DMS114 treated with DMSO at 0.1 percent for 48 hours (cell line): ENCODE results near the gene RYR1.
"Not testable (repeated sequence)": the region's sequence is repeated elsewhere in the genome, so short reads cannot be mapped to it uniquely, and the experiment has no call there.

Source experiments
- DNase-seq: peaks from one replicate; lab custom pipeline; 2025; ENCODE audit not compliant: unreplicated experiment; lab: John Stamatoyannopoulos, UW

Gene RYR1

GRCh38 chr19:38537071-38537936 lies 103.8 kb downstream of the RYR1 start:
- DNase-seq: no peak

- DNase-seq: no peak
Observed at GRCh38 chr19:38538386-38538785, 104.9 kb downstream of the RYR1 start.

GRCh38 chr19:38538793-38539528 lies 105.5 kb downstream of the RYR1 start:
- no peak for DNase-seq

- DNase-seq: no peak
Observed at GRCh38 chr19:38539751-38540150, 106.3 kb downstream of the RYR1 start.

GRCh38 chr19:38542040-38542439 lies 108.5 kb downstream of the RYR1 start:
- no peak for DNase-seq

- DNase-seq: no peak
Observed at GRCh38 chr19:38543286-38543806, 109.9 kb downstream of the RYR1 start.

- peak; percentile 92 for DNase-seq
Observed at GRCh38 chr19:38543807-38544568, 110.5 kb downstream of the RYR1 start.

- DNase-seq: no peak
Observed at GRCh38 chr19:38544569-38545315, 111.3 kb downstream of the RYR1 start.

GRCh38 chr19:38545596-38545995 lies 112.1 kb downstream of the RYR1 start:
- no peak for DNase-seq

GRCh38 chr19:38547421-38547820 lies 113.9 kb downstream of the RYR1 start:
- DNase-seq: no peak

GRCh38 chr19:38549061-38549460 lies 115.6 kb downstream of the RYR1 start:
- DNase-seq: no peak

- DNase-seq: no peak
Observed at GRCh38 chr19:38549942-38550341, 116.5 kb downstream of the RYR1 start.

GRCh38 chr19:38550376-38550775 lies 116.9 kb downstream of the RYR1 start:
- no peak for DNase-seq

GRCh38 chr19:38551450-38551813 lies 117.9 kb downstream of the RYR1 start:
- no peak for DNase-seq

- DNase-seq: not testable (repeated sequence)
Observed at GRCh38 chr19:38553239-38553638, 119.7 kb downstream of the RYR1 start.

- DNase-seq: no peak
Observed at GRCh38 chr19:38554676-38555141, 121.2 kb downstream of the RYR1 start.

GRCh38 chr19:38555200-38555599 lies 121.7 kb downstream of the RYR1 start:
- no peak for DNase-seq

- DNase-seq: no peak
Observed at GRCh38 chr19:38556521-38557174, 123.2 kb downstream of the RYR1 start.

- DNase-seq: no peak
Observed at GRCh38 chr19:38557205-38557799, 123.8 kb downstream of the RYR1 start.

- DNase-seq: not testable (repeated sequence)
Observed at GRCh38 chr19:38558933-38559332, 125.4 kb downstream of the RYR1 start.
